Vagina (tissue), 2 donors: ENCODE data around the gene TCEAL5.

Experiments used
- CTCF ChIP-seq, 3 experiments: fragments of 450-650 bp in 2 of 3; fragments of 200-600 bp in 1 of 3; sonication (generic) in 1 of 3; IDR thresholded peaks; one replicate each; pipeline ENCODE4 v1.5.1; 2017 to 2019; ENCODE audit warnings: antibody characterized with exemption in 3 of 3, mild to moderate bottlenecking in 2 of 3, moderate library complexity in 2 of 3
- POLR2A ChIP-seq, 2 donors: fragments of 450-650 bp; IDR thresholded peaks; one replicate each; pipeline ENCODE4 v1.6.1; 2017; ENCODE audit warnings: antibody characterized with exemption in 2 of 2, mild to moderate bottlenecking in 2 of 2, moderate library complexity in 2 of 2
- POLR2AphosphoS5 ChIP-seq, 2 donors: sonication (generic); formaldehyde crosslinking; IDR thresholded peaks; one replicate each; pipeline ENCODE4 v1.9.0; 2017; ENCODE audit warnings: antibody characterized with exemption in 2 of 2, mild to moderate bottlenecking in 2 of 2, low read depth in 1 of 2; ENCODE audit not compliant: insufficient read depth in 1 of 2

- TF ChIP-seq POLR2A (IDR thresholded peaks at IDR 0.05) (no peak), POLR2AphosphoS5 (IDR thresholded peaks at IDR 0.05; ENCODE audit: insufficient read depth in 1 of 2, low read depth in 1 of 2) (no peak), CTCF (IDR thresholded peaks at IDR 0.05) (no peak)
These were observed 26.7 kb downstream of the TCEAL5 start for GRCh38 chrX:103249805-103250204.
